OCI-LY7 (cell line): ENCODE data around the gene IQCE.

Source experiments
- EZH2phosphoT487 ChIP-seq: fragments of 200-600 bp; sonication (generic); IDR thresholded peaks from 2 replicates; pipeline ENCODE4 v1.6.1; 2018; ENCODE audit warnings: low read depth, borderline replicate concordance, mild to moderate bottlenecking, mixed run types, antibody characterized with exemption, low read length, moderate library complexity, mixed read lengths
- TF ChIP-seq, protein P1 (sequence below): fragments of 200-600 bp; sonication (generic); conservative IDR thresholded peaks from 2 replicates; pipeline ENCODE4 v1.5.1; 2014; ENCODE audit warnings: mild to moderate bottlenecking, antibody characterized with exemption, low read length, moderate library complexity, mixed read lengths

DNA sequence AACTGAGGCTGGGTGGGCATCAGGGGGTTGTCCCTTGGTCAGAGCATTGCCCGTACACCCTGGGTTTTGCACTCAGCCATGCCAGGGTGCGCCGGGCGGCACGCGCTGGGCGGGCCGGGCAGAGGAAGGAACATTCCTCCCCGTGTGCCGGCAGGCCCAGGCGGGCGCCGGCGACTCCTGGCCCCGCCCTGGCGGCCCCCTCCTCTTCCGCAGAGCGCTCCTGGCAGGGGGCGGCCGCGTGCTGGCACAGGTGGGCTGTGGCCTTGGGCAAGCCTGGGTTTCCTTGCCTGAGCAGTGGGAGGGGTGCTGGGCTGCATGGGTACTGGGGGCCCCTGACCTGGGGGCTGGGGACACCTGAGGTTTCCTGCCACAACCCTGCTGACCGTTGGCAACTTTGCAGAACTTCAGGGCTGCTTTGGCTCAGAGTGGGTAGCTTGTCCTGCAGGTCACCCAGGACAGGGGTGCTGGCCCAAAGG is 35.3 kb upstream of the IQCE start:
- TF ChIP-seq EZH2phosphoT487: no peak
- TF ChIP-seq, protein P1, sequence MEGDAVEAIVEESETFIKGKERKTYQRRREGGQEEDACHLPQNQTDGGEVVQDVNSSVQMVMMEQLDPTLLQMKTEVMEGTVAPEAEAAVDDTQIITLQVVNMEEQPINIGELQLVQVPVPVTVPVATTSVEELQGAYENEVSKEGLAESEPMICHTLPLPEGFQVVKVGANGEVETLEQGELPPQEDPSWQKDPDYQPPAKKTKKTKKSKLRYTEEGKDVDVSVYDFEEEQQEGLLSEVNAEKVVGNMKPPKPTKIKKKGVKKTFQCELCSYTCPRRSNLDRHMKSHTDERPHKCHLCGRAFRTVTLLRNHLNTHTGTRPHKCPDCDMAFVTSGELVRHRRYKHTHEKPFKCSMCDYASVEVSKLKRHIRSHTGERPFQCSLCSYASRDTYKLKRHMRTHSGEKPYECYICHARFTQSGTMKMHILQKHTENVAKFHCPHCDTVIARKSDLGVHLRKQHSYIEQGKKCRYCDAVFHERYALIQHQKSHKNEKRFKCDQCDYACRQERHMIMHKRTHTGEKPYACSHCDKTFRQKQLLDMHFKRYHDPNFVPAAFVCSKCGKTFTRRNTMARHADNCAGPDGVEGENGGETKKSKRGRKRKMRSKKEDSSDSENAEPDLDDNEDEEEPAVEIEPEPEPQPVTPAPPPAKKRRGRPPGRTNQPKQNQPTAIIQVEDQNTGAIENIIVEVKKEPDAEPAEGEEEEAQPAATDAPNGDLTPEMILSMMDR: no peak
